Measurements from ENCODE around the gene TMEM144.

Gene TMEM144

GRCh38 chr4:158302076-158302866 lies 92.0 kb downstream of the TMEM144 start:
- DNase-seq: no peak

GRCh38 chr4:158304694-158305093 lies 94.4 kb downstream of the TMEM144 start:
- no peak for DNase-seq
